GM12872 (cell line): ENCODE data around the gene FRAT2.

Source experiments
- TF ChIP-seq, protein P1 (sequence below): IDR thresholded peaks from 3 replicates; pipeline ENCODE4 v1.5.1; 2011; ENCODE audit warnings: low read depth, mild to moderate bottlenecking, low read length, moderate library complexity; ENCODE audit not compliant: insufficient read depth

Gene FRAT2

DNA sequence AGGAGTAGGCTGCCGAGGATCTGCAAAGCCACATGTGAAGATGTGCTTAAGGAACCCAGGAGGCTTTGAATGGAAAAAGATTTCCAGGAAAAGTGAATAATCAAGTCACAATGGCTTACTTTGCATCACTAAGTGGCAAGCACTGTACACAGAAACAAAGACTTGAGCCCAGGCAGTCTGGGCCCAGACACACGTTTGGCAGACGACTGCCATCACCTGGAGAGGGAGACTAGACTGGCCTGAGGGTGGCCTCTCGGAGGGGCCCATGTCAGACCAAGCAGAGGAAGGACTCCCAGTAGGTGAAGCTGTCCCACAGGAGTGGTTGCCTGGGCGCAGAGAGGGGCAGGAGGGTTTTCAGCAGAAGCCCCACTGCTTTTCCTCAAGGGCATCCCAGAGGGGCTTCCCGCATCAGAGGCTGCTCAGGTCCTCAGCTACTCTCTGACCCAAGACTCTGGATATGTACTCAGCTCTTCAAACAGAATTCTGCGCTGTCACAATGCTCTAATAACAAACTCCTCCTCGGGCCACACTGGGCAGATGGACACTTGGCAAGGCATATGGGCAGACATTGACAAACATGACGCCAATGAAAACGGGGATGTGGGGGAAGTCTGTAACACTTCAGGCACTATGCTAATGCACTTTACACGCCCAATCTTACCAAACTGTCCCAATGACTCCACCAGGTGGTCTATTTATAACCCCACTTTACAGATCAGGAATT, 27.9 kb upstream of the FRAT2 start:
- TF ChIP-seq, protein P1, sequence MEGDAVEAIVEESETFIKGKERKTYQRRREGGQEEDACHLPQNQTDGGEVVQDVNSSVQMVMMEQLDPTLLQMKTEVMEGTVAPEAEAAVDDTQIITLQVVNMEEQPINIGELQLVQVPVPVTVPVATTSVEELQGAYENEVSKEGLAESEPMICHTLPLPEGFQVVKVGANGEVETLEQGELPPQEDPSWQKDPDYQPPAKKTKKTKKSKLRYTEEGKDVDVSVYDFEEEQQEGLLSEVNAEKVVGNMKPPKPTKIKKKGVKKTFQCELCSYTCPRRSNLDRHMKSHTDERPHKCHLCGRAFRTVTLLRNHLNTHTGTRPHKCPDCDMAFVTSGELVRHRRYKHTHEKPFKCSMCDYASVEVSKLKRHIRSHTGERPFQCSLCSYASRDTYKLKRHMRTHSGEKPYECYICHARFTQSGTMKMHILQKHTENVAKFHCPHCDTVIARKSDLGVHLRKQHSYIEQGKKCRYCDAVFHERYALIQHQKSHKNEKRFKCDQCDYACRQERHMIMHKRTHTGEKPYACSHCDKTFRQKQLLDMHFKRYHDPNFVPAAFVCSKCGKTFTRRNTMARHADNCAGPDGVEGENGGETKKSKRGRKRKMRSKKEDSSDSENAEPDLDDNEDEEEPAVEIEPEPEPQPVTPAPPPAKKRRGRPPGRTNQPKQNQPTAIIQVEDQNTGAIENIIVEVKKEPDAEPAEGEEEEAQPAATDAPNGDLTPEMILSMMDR: no peak

DNA sequence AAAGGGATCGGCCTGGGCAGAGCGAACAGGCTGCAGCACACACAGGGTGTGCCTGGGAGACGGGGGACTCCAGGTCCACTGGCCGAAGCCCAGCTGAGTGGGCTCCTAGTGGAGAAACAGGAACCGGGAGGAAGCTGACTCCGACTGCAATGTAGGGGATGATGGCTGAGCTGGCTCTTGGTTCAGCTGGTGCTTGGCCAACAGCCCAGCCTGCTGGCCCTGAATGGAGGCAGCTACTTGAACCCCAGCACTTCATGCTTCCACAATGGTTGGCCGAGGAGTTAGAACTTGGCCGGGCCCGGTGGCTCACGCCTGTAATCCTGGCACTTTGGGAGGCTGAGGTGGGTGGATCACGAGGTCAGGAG, 27.0 kb upstream of the FRAT2 start:
- TF ChIP-seq, protein P1: no peak

DNA sequence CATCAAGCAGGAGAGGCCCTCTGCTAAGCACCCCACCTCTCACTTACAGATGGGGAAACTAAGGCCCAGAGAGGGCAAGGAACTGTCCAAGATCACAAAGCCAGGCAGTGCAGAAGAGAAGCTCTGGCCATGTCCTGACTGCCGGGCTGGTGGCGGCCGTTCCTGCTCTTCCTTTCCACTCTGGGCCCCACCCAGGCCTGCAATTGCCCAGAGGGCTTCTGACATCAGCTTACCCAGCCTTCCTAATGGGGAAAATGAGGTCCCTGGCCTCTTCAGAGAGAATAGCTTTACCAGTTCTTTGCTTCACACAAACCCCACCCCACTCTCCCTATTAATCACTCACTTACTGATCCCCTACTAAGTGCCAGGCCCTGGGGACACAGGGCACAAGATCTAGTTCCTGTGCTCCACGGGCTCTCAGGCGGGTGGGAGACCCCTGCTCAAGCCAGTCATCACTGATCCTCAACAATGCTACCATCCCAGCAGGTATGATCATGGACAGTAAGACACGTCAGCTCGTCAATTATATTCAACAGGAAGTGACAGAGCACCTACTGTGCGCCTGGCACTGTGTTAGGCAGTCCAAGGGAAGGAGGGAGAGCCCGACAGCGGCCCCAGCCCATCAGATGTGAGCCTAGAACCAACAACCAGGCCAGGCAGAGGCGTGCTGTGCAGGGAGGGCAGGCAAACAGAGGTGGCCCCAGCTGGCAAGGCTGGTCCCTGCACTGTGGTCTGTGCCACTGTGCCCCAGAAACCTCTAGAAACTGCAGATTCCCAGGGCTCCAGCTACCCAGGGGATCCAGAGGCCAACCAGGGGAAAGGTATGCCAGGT, 26.4 kb upstream of the FRAT2 start:
- TF ChIP-seq, protein P1: no peak

DNA sequence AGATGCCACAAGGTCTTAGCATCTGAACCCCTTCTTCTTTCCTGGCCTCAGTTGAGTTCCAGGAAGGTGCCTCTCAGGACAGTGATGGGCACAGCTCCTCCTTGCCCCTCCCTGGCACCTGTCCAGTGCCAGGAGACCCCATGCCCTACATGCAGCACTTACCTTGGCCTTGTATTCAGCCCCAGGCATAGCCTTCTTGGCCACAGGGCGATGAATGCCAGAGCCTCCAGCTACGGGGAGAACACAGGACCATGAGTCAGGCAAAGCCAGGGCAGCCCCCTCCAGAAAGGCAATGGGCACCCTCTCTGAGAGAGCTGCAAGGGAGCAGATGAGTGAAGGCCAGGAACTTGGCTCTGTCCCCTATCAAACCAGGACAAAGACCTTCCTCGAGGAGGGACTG, 24.3 kb upstream of the FRAT2 start:
- TF ChIP-seq, protein P1: no peak

DNA sequence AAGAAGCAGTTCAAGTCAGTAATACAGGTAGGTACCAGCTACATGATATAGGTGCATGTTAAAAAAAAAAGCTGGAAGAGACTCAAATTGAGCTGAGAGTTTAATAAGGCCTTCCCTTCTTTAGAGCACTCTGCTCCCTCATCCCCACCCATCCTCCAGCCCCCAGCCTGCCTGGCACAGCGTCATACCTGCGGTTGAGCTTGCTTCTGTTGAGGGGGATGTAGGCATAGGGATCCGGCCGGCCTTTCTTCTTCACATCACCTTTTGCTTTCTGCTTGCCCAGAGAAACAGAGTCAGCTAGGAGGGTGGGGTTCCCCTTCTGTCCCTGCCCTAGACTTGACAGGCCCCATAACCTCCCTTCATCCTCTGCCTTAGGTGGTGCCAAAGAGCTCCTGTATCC, 23.8 kb upstream of the FRAT2 start:
- TF ChIP-seq, protein P1: no peak

DNA sequence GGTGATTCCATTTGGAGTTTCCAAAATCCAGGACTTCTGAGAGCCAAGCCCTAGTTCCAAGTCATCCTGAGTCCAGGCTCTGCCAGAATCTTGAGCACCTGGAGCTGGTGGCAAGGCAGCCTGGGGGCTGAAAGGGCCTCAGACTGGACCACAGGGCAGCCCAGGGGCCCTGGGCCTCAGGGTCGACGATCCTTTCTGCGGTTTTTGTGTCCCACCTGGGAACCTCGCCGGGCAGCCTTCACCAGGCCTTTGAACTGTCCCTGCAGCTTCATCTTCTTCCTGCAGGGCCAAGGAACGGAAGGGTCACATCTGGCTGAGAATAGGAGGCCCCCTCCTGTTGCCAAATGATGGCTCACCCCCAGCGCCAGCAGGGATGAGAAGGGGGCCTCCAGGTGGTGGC, 22.4 kb upstream of the FRAT2 start:
- TF ChIP-seq, protein P1: no peak

DNA sequence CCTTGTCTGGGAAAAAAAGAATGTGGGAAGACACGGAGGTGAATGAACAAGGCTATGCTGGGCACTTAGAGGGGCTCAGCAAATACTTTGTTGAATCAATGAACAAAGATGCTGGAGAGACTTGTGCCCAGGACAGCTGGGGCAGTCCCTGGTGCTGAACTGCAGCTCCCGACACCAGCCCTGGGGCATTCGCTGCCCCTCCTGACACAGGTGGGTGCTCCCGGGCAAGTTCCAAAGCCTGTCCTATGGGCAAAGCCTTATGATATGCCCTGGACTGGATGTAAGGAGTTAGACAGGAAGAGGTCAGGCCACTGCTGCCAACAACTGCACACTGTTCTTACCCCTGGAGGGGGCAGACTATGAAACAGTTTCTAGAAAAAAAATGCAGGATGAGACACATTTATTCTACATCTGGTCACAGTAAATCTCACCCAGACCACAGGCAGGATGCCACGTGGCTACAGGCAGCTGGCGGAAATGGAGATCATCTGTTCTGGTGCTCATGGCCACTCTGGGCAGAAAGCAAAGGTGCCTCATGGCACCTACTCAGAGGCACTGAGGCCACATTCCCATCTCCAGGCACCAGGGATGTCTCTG, 21.9 kb upstream of the FRAT2 start:
- TF ChIP-seq, protein P1: no peak
